HG02885 (cell line): ENCODE measurements around the gene SWSAP1.
"Not testable (repeated sequence)": the region's sequence is repeated elsewhere in the genome, so short reads cannot be mapped to it uniquely, and the experiment has no call there.

Experiments
- ATAC-seq: cut with Tn5 transposase; IDR thresholded peaks from one replicate; pipeline ENCODE4 v1.9.1; 2021; ENCODE audit warnings: mild to moderate bottlenecking; ENCODE audit not compliant: unreplicated experiment, poor library complexity

SWSAP1 gene

GRCh38 chr19:11349171-11349570 lies 25.3 kb upstream of the SWSAP1 start:
- no peak for ATAC-seq

DNA sequence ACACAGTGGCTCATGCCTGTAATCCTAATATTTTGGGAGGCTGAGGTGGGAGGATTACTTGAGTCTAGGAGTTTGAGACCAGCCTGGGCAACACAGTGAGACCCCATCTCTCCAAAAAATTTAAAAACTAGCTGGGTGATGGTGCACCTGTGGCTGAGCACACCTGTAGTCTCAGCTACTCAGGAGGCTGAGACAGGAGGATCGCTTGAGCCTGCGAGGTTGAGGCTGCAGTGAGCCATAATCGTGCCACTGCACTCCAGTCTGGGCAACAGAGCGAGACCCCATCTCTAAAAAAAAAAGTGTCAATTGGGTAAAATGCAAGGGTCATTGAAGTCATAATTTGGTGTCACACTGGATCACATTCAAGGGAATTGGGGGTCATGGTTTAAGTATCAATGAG lies 20.4 kb upstream of the SWSAP1 start:
- not testable (repeated sequence) for ATAC-seq

DNA sequence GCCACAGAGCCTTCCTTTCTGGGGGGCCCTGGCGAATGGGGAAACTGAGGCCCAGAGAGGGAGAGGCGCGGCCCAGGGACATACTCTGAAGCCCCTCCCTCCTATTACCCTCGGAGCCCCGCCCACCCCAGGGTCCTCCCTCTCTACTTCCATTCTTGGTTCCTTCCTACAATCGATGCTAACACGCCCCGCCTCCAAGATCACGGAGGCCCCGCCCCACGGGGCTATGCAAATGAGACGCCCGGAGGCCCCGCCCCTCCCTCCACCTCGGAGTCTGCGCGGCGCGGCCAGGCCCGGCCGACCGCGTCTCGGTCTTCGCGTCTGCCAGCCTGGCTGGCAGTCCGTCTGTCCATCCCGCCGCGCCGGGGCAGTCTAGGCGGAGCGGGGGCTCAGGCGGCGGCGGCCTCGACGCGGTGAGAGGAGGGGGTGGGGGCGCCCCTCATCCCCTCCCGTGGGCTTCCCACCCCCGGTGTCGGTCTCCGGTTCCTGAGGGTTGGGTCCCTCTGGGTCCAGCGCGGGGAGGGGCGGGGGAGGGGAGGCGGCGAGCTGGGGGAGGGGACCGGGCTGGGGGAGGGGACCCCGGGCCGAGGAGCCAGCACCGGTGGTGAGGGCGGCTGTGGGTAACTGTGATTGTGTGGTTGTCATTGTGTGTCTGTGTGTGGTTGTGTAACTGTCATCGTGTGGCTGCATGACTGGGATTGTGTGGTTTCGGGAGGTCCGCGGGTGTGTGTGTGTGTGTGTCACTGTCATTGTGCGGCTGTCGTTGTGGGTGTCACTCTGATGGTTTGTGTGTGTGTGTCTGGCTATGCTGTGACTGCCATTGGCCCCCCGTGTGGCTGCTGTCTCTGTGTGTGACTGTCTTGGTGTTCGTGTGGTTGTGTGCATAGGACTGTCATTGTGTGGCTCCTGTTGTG lies 19.0 kb upstream of the SWSAP1 start, which contains the start of gene PLPPR2:
PLPPR2 (plus strand) TSS at position 273 of the 914 bp plus-strand sequence. CDS start 2,242 bp downstream, outside the sequence.
- ATAC-seq: peak; percentile 44

DNA sequence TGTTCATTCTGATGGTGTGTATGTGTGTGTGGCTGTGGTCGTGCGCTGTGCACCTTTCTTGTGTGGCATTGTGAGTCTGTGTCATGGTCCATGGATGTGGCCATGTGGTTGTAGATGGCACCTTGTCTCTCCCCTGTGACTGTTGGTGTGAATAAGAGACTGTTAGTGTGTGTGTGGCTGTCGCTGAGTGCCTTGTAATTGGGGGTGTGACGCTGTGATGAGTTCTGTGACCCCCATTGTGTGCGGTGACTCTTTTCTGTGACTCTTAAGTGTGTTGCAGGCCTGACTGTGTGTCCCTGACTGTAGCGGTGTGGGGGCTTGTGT lies 18.4 kb upstream of the SWSAP1 start:
- ATAC-seq: no peak

DNA sequence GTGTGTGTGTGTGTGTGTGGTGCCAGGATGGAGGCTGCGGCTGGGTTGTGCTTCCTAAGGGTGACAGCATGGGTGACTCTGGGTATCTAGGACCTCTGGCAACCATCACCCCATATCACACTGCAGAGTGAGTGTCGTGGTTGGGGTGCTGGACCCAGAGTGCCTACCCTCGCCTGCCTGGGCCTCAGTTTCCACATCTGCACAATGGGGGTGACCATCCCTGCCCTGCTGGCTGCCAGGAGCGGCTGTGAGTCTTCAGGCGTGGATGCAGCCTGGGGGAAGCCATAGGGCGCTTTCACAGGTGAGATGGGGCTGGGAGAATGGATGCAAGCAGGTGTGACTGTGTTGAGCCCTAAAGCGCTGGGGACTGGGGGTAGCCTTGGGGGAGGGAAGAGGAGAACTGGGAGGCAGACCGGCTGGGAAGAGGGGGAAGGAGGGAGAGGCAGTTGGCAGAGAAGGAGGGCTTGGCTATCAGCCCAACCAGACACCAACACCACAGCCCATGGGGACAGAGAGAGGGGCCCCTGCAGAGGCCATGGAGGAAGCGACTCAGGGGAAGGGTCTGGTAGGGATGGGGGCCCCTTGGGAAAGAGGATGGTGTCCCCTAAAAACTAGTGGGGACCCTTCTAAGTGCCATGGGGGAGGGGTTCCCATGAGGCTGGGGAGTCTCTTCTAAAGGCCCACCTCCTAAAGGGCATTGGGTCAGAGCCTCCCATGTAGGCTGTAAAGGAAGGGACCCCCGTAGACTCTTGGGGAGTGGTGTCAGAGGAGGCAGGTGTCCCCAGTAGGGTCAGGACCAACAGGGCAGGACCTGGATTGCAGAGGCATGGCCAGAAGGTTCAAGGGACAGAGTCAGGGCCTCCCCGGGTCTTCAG lies 17.6 kb upstream of the SWSAP1 start:
- no peak for ATAC-seq

GRCh38 chr19:11359421-11359820 lies 15.0 kb upstream of the SWSAP1 start:
- no peak for ATAC-seq

- no peak for ATAC-seq
Measured at GRCh38 chr19:11361037-11361770, 13.3 kb upstream of the SWSAP1 start.

- ATAC-seq: no peak
Measured at GRCh38 chr19:11361771-11362731, 12.4 kb upstream of the SWSAP1 start.

- ATAC-seq: no peak
Measured at GRCh38 chr19:11363881-11364280, 10.6 kb upstream of the SWSAP1 start.

GRCh38 chr19:11364296-11364904 lies 10.1 kb upstream of the SWSAP1 start:
- no peak for ATAC-seq

DNA sequence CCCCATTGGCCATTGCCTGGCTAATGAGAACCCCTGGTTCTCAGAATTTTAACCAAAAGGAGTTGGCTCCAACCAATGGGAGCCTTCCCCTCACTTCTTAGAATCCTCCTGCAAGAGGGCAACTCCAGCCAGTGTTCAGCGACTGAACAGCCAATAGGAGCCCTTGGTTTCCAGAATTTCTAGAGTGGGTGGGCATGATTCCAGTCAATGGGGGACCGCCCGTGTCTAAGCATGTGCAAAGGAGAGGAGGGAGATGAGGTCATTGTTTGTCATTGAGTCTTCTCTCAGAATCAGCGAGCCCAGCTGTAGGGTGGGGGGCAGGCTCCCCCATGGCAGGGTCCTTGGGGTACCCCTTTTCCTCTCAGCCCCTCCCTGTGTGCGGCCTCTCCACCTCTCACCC lies 9.5 kb upstream of the SWSAP1 start:
- no peak for ATAC-seq

GRCh38 chr19:11365557-11366117 lies 8.8 kb upstream of the SWSAP1 start:
- no peak for ATAC-seq

- ATAC-seq: no peak
Measured at GRCh38 chr19:11367528-11367927, 6.9 kb upstream of the SWSAP1 start.

DNA sequence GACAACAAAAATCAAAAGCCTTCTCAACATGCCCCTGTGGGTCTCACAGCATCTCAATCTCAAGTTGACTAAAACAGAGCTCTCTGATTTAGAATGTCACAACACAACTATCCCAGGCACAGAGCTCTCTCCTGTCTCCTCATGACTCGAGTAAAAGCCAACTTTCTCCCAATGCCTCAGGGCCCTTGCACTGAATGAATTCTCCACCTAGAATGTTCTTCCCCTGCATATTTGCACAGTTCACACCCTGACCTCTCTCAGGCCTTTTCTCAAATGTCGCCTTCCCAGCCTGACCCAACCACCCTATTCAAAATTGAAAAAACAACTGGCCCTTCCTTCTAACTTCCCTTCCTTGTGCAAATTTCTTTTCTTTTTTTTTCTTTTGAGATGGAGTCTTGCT lies 3.7 kb upstream of the SWSAP1 start:
- no peak for ATAC-seq

DNA sequence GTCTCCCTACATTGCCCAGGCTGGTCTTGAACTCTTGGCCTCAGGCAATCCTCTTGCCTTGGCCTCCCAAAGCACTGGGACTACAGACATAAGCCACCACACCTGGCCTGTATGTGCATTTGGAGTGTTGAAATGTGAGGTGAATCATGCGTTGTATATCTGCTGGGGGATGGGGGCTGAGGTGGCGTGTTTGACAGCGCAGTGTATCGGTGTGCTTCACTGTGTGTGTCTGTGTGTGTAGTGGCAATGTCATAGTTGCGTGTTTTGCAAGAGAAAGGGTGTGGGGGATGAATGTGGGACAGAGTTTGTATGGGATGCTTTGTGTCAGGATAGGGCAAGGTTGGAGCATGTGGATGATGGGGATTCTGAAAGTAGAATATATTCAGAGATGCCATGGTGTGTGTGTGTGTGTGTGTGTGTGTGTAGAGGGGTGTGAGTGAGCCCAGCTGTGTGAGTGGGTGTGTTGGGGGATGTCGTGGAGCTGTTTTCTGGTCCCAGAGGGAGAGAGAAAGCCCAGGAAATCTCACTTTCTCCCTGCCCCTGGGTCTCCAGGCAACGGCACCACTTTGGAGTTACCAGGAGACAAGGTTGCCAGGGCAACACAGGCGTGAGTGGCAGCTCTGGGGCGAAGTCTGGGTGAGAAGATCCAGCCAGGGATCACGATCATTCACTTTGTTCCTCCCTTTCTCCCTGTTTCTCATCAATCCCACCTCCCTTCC lies 1.1 kb upstream of the SWSAP1 start:
- no peak for ATAC-seq

GRCh38 chr19:11373885-11374432 lies 507 bp upstream of the SWSAP1 start:
- no peak for ATAC-seq

DNA sequence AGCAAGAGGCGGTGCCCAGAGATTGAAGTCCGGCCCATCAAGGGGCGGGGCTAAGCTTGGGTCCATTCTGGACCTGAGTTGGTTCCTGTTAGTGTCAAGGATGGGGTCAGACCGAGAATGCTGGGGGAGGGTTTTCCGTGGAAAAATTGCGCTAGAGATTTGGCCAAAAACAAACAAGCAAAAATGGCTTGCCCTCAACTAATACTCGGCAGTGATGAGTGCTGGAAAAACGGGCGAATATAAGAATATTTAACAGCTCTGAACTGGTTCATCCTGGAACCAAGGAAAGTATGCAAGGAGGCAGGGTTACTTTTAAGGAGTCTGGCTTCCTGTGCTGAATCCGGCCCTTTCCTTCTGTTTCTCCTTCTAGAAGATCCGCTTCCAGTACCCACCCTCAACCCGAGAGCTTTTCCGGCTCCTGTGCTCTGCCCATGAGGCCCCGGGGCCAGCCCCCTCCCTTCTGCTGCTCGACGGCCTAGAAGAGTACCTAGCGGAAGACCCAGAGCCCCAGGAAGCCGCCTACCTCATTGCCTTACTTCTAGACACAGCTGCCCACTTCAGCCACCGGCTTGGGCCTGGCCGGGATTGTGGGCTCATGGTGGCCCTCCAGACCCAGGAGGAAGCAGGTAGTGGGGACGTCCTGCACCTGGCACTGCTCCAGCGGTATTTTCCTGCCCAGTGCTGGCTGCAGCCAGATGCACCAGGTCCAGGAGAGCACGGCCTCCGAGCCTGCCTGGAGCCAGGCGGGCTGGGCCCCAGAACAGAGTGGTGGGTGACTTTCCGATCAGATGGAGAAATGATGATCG lies 880 bp downstream of the SWSAP1 start:
- ATAC-seq: no peak
